Small intestine (tissue), 7 donors: ENCODE measurements around the gene HDAC8. TPM values are rescaled to one million over a fixed set of nuclear protein-coding genes. Genes with fewer than 3 reads are reported as not detected.

Source experiments
- DNase-seq, 2 donors: peaks; one replicate each; pipeline versions ENCODE4 v3.0.0 to v3.0.0-alpha.2; 2013
- FAIRE-seq: peaks from 2 replicates; lab custom pipeline; 2012; peaks lifted over from hg19 to GRCh38; lab: Jason Lieb, UNC
- H3K27ac ChIP-seq, 3 donors: one replicate each; pipeline ENCODE4 v1.5.1; 2013; ENCODE audit warnings: low read length in 2 of 3, mild to moderate bottlenecking in 2 of 3, control low read depth in 1 of 3, inconsistent platforms in 1 of 3, low read depth in 1 of 3, moderate library complexity in 1 of 3
- H3K27me3 ChIP-seq, 3 donors: one replicate each; pipeline ENCODE4 v1.6.1; 2013; ENCODE audit warnings: low read length in 3 of 3, inconsistent platforms in 1 of 3; ENCODE audit not compliant: control insufficient read depth in 3 of 3, insufficient read depth in 3 of 3
- H3K36me3 ChIP-seq, 3 donors: one replicate each; pipeline ENCODE4 v1.6.1; 2013; ENCODE audit warnings: low read length in 3 of 3, inconsistent platforms in 1 of 3, low read depth in 1 of 3, mild to moderate bottlenecking in 1 of 3, moderate library complexity in 1 of 3; ENCODE audit not compliant: control insufficient read depth in 3 of 3, insufficient read depth in 2 of 3
- H3K4me1 ChIP-seq, 3 donors: one replicate each; pipeline ENCODE4 v1.6.1; 2013; ENCODE audit warnings: low read length in 2 of 3, inconsistent platforms in 1 of 3, low read depth in 1 of 3, mild to moderate bottlenecking in 1 of 3, moderate library complexity in 1 of 3; ENCODE audit not compliant: control insufficient read depth in 3 of 3, insufficient read depth in 2 of 3
- H3K4me3 ChIP-seq, 3 donors: one replicate each; pipeline ENCODE4 v1.5.1; 2013; ENCODE audit warnings: low read length in 3 of 3, control low read depth in 1 of 3, inconsistent platforms in 1 of 3, low read depth in 1 of 3, mild to moderate bottlenecking in 1 of 3, moderate library complexity in 1 of 3
- H3K9me3 ChIP-seq, 2 donors: one replicate each; pipeline ENCODE4 v1.6.1; 2013; ENCODE audit warnings: low read depth in 1 of 2, low read length in 1 of 2; ENCODE audit not compliant: control insufficient read depth in 2 of 2, insufficient read depth in 1 of 2
- WGBS, 3 donors: extraction: QIAGEN DNeasy Blood & Tissue Kit; methylation state at CpG; one replicate each; pipeline ENCODE4 v1.1.7; 2013; 5-methylcytosine and 5-hydroxymethylcytosine counted together
- polyA plus RNA-seq, 4 donors: library from polyadenylated mRNA; stranded (reverse) in 3 of 4; unstranded in 1 of 4; fragments of 200-250 nt in 3 of 4; fragments of 120-200 nt in 1 of 4; gene quantifications; one replicate each; pipeline versions ENCODE4 v1.2.1 to v1.2.3, GENCODE V29; 2013
- donor health status: healthy with polysubstance abuse.
- donor health status: control.
- donor health status: control.
- donor health status: Bipolar disorder and iron deficiency.
- donor health status: healthy.

Gene HDAC8
- polyA plus RNA-seq, 4 donors: 11.3 to 24.7 (median 19.1) TPM

- Histone ChIP-seq H3K9me3 (no peaks in the 10 kb centered on the region), H3K27ac (no peak overlapping the region), H3K4me1 (no peaks in the 10 kb centered on the region), H3K4me3 (no peak overlapping the region), H3K27me3 (no peaks in the 10 kb centered on the region), H3K36me3 (no peaks in the 10 kb centered on the region)
- no peak for DNase-seq
- WGBS, 3 donors: 72 to 84% (median 82%) methylated on average over 8 of the region's 8 CpGs
- FAIRE-seq: no peak
Measured at GRCh38 chrX:72393836-72394517, 178.7 kb downstream of the HDAC8 start.

GRCh38 chrX:72392816-72393800 is 179.5 kb downstream of the HDAC8 start:
- no peak overlapping the region for H3K4me3 ChIP-seq
- H3K4me1 ChIP-seq: no peaks in the 10 kb centered on the region
- no peak overlapping the region for H3K27ac ChIP-seq
- no peaks in the 10 kb centered on the region for H3K36me3 ChIP-seq
- no peak for FAIRE-seq
- 74 to 89% (median 83%) methylated on average over 11 of the region's 11 CpGs for WGBS, 3 donors
- H3K27me3 ChIP-seq: no peaks in the 10 kb centered on the region
- DNase-seq: no peak
- no peaks in the 10 kb centered on the region for H3K9me3 ChIP-seq

- FAIRE-seq: no peak
- H3K27ac ChIP-seq: no peak overlapping the region
Measured at GRCh38 chrX:72392042-72392441, 180.6 kb downstream of the HDAC8 start.

GRCh38 chrX:72387247-72387646 is 185.4 kb downstream of the HDAC8 start:
- no peaks in the 10 kb centered on the region for H3K9me3 ChIP-seq
- H3K4me3 ChIP-seq: no peak overlapping the region
- H3K4me1 ChIP-seq: no peaks in the 10 kb centered on the region
- no peaks in the 10 kb centered on the region for H3K36me3 ChIP-seq
- DNase-seq (no peak), FAIRE-seq (no peak)
- no peaks in the 10 kb centered on the region for H3K27me3 ChIP-seq
- 61 to 90% (median 81%) methylated on average over 3 of the region's 3 CpGs for WGBS, 3 donors
- H3K27ac ChIP-seq: no peak overlapping the region

More at GRCh38 chrX:72392042-72392441, 180.6 kb downstream of the HDAC8 start:
- Histone ChIP-seq H3K4me3 (no peak overlapping the region), H3K4me1 (no peaks in the 10 kb centered on the region), H3K36me3 (no peaks in the 10 kb centered on the region), H3K27me3 (no peaks in the 10 kb centered on the region), H3K9me3 (no peaks in the 10 kb centered on the region)
- DNase-seq: no peak

GRCh38 chrX:72382202-72382595 is 190.4 kb downstream of the HDAC8 start:
- no peak overlapping the region for H3K4me3 ChIP-seq
- no peaks in the 10 kb centered on the region for H3K36me3 ChIP-seq
- no peak overlapping the region for H3K27ac ChIP-seq
- no peaks in the 10 kb centered on the region for H3K4me1 ChIP-seq
- H3K9me3 ChIP-seq: no peaks in the 10 kb centered on the region
- DNase-seq (peak in 1 of 2 donors; percentile 0), FAIRE-seq (no peak)
- WGBS, 3 donors: 12 to 29% (median 29%) methylated on average over 4 of the region's 4 CpGs
- H3K27me3 ChIP-seq: no peaks in the 10 kb centered on the region

GRCh38 chrX:72381439-72382201 is 191.0 kb downstream of the HDAC8 start:
- WGBS, 3 donors: 43 to 53% (median 53%) methylated on average over 2 of the region's 2 CpGs

GRCh38 chrX:72376124-72376523 is 196.5 kb downstream of the HDAC8 start:
- DNase-seq (no peak), FAIRE-seq (no peak)
- Histone ChIP-seq H3K9me3 (no peaks in the 10 kb centered on the region), H3K36me3 (no peaks in the 10 kb centered on the region), H3K4me3 (no peak overlapping the region), H3K27me3 (no peaks in the 10 kb centered on the region), H3K4me1 (no peaks in the 10 kb centered on the region), H3K27ac (no peak overlapping the region)
- WGBS, 3 donors: 91 to 98% (median 92%) methylated on average over 9 of the region's 9 CpGs

More at GRCh38 chrX:72381439-72382201, 191.0 kb downstream of the HDAC8 start:
- Histone ChIP-seq H3K4me3 (no peak overlapping the region), H3K36me3 (no peaks in the 10 kb centered on the region), H3K27ac (no peak overlapping the region), H3K4me1 (no peaks in the 10 kb centered on the region), H3K27me3 (no peaks in the 10 kb centered on the region), H3K9me3 (no peaks in the 10 kb centered on the region)
- FAIRE-seq (no peak), DNase-seq (peak; percentile 6 to 7)

- no peak overlapping the region for H3K27ac ChIP-seq
- 69 to 94% (median 86%) methylated on average over 1 of the region's 1 CpG for WGBS, 3 donors
- H3K9me3 ChIP-seq: no peaks in the 10 kb centered on the region
- H3K4me3 ChIP-seq: no peak overlapping the region
- no peaks in the 10 kb centered on the region for H3K4me1 ChIP-seq
- no peak for FAIRE-seq
- no peaks in the 10 kb centered on the region for H3K36me3 ChIP-seq
- DNase-seq: no peak
- no peaks in the 10 kb centered on the region for H3K27me3 ChIP-seq
Measured at GRCh38 chrX:72373136-72373535, 199.5 kb downstream of the HDAC8 start.
